NOMO-1 treated with dmso at 0.1 percent for 144 hours (cell line): ENCODE results near the gene SNED1.

Experiments used
- DNase-seq: peaks from one replicate; lab custom pipeline; 2025; ENCODE audit not compliant: unreplicated experiment; lab: John Stamatoyannopoulos, UW

SNED1 gene

GRCh38 chr2:241066171-241066892 is 67.9 kb downstream of the SNED1 start:
- no peak for DNase-seq

DNA sequence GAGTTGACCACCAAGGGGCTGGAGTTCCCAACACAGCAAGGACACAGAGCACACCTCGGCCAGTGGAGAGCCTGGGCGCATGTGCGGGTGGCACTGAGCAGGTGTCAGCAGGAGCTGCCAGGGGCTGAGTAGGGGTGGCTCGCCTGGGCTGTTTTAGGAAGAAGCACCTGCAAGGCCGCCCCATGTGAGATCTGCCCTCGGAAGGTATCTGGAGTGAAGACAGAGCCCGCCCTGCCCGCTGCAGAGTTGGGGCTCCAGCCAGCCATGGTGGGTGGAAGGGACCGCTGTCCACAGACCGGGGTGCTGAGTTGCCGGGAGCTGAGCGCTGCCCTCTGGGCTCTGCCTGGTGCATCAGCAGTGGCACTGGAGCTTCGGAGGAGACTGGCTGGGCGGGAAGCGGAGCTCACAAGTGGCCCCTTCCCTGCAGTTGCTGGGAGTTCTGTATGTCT is 68.5 kb downstream of the SNED1 start:
- no peak for DNase-seq

DNA sequence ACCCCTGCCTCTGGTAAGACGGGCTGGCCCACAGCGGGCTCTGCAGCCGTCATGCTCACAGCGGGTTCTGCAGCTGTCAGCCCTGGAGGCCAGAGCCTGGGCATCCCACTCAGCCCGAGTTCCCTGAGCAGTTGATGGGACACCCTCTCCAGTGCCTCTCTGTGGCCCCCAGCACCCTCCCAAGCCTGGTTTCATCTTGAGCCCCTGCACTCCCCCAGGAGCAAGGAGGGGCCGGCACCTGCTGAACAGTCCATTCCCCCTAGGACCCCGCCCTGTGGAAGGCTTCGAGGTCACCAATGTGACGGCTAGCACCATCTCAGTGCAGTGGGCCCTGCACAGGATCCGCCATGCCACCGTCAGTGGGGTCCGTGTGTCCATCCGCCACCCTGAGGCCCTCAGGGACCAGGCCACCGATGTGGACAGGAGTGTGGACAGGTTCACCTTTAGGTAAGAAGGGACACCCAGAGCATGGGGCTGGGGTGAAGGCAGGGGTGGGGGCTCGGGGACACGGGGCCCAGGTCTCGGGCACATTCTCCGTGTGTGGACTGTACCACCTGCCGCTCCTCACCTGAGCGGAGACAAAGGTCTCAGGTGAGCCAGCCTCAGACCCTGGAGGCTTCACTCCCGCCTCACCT is 69.2 kb downstream of the SNED1 start:
- no peak for DNase-seq

DNA sequence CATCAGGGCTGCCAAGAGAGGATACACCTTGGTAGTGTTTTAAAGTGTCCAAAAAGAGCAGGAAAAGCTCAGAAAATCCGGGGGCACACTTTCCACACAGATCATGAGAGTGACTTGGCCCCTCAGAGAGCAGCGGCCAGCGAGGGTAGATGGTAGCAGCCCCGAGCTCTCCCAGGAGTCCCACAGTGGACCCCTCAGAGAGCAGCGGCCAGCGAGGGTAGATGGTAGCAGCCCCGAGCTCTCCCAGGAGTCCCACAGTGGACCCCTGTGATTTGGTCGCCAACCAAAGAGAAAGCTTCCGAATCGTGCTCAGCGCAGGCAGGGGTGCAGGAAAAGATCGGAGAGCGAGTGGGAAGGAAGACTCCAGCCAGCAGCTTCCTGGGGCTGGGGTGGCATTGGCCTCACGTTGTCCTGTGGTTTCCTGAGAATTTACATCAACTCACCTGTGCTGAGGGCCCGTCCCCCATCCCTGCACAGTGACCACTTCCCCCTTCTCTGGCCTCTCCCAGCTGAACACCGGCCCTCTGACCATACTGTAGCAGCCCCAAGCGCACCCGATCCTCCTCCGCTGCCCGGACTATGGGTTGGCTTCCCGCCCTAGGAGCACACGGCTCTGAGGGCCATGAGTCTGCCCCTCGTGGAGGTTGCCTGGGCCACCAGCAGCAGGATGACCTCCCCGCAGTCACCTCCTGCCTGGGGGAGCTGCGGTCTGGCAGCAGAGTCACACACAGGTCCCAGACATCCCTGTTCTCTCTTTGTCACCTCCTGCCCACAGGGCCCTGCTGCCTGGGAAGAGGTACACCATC is 69.9 kb downstream of the SNED1 start:
- DNase-seq: no peak

DNA sequence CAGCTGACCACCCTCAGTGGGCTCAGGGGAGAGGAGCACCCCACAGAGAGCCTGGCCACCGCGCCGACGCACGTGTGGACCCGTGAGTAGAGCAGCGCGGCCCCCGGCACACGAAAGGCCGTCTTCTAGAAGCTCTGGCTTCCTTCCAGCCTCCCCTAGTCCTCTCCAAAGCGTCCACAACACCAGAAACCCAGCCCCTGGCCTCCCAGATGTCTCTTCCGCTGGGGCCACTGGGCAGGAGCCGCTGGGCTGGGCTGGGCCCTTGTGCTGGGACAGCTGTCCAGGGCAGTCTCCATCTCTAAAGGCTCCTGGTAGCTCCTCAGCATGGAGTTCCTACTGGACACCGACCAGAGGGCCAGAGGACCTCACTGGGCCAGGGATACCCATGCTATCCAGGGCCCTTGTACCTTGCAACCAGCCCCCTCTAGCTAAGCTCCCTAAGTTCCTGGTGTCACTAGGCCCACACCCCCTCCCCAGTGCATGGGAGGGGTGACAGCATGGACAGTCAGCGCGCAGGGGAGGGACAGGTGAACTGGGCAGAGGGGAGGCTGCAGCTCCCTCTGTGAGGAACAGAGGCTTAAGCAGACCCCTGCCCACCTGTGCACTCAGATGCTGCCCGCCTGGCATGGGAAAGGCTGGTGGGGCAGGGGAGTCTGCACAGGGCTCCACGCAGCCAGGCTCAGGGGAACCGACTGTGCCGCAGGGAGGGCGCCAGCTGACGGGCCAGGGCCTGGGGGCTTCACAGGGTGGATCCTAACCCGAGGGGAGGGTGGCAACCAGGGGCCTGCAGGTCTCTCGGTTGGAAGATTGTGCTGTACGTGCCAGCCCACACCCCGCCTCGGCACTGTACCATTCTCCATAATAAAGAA is 70.8 kb downstream of the SNED1 start:
- no peak for DNase-seq

DNA sequence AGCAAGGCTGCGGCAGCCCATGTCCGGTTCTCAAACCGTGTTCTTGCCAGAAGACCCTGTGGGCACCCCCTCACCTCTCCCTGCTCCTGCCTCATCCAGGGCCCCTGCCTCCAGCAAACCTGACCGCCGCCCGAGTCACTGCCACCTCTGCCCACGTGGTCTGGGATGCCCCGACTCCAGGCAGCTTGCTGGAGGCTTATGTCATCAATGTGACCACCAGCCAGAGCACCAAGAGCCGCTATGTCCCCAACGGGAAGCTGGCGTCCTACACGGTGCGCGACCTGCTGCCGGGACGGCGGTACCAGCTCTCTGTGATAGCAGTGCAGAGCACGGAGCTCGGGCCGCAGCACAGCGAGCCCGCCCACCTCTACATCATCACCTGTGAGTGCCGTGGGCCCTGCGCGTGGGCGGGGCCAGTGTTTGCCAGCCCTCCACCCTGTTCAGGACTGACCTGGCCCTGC is 71.4 kb downstream of the SNED1 start:
- no peak for DNase-seq

DNA sequence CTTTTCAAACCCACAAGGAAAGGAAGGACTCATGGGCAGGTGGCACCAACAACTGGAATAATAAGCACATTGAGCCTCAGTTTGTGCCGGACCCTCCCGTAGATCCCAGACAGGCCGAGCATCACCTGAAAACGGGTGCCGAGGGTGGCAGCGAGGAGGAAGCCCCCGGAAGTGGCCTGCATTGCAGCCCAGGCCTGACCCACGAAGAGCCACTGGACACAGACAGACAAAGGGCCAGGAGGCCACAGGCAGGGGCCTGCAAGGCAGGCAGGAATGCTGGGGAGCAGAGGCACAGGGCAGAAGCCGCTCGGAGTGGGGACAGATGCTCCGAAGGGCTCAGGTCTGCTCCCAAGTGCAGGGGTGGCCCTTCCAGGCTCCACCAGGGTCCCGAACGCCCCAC is 71.9 kb downstream of the SNED1 start:
- no peak for DNase-seq

DNA sequence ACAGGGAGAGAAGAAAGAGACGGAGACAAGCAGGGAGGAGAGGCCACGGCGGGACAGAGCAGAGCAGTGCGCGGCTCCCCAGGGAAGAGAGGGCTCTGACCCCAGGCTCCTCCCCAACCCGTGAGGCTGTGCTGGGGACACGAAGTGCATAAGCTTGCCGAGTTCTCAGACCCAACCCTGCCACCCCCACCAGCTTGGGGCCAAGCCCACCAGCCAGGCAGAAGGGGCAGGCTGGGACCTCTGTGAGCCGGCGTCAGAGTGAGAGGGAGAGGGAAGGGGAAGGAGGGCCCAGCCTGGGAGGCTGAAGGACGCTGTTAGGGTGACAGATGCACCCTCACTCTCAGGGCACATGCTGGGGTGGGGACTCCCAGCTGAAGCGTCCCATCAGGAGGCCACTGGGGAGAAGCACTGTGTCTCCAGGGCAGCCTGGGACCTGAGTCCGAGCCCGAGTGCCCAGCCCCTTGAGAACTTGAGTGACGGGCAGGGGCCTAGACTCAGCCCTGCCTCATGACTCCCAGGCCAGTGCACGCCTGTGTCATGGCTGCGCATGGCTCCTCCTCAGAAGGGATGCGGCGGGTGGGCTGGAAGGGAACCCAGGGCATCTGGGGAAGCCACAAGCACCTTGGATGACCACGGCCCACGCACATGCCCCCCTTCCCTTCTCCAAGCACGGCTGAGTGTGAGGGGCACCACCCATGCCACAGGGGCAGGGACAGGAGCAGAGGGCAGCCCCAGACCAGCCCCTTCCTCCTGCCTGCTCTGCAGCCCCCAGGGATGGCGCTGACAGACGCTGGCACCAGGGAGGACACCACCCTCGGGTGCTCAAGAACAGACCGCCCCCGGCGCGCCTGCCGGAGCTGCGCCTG is 72.6 kb downstream of the SNED1 start:
- no peak for DNase-seq

DNA sequence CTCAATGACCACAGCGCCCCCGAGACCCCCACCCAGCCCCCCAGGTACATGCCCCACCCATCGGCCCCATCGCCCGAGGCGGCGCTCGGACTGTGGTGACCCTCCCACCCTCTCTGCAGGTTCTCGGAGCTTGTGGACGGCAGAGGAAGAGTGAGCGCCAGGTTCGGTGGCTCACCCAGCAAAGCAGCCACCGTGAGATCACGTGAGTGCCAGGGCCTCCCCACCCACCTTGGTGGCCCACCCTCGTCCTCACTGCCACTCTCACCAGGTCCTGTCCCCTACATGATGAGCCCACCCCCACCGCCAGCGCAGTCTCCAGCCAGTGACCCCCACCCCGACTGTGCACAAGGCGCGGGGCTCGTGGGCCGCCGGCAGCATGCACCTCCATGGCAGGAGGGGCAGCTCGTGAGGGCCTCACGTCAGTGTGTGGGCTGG is 73.3 kb downstream of the SNED1 start:
- DNase-seq: no peak

DNA sequence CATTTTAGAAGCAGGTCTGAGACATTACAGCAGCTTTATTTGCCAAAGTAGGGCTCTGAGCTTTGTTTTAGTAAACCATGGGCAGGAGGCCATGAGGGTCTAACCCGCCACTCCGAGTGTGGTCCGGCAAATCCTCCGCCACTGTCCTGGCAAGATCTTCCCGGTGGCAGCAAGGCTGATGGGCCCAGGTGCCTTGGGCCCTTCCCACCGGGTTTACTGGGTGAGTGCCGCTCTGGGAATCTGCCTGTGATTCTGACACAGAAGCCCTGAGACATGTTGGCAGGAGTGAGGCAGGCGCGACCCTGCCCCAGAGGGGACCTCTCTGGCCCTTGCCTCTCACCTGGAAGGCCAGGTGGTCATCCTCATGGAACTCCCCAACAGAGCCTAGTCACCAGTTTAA is 73.7 kb downstream of the SNED1 start:
- DNase-seq: no peak

- no peak for DNase-seq
Observed at GRCh38 chr2:241072553-241073165, 74.2 kb downstream of the SNED1 start.

GRCh38 chr2:241073166-241074064 is 75.0 kb downstream of the SNED1 start:
- no peak for DNase-seq

GRCh38 chr2:241074065-241074818 is 75.8 kb downstream of the SNED1 start:
- no peak for DNase-seq

DNA sequence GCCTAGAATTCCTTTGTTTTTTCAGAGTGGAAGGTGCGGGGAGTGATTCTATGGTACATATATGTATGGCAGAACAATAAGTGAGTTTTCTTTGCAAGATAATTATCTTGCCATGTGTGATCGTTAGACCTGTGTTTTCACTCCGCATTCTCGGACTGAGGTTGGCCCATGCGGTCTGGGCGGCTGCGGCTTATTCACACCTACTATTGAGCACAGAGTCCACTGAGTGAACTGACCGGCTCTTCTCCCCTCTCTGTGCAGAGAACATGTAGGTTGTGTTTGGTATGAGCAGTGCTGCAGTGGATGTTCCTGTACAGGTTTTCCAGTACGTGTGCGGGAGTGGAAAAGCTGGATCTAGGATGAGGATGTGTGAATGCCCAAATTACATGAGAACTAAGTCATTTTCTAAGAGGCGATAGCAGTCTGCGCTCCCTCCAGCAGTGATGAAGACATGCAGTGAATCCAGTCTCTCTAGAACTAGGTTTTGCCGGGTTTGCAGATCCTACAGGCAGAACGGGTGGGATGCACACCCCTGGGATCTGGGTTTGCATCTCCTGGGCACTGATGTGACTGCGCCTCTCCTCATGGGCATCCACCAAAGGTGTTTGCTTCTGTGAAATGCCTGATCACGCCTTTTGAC is 76.6 kb downstream of the SNED1 start:
- no peak for DNase-seq

DNA sequence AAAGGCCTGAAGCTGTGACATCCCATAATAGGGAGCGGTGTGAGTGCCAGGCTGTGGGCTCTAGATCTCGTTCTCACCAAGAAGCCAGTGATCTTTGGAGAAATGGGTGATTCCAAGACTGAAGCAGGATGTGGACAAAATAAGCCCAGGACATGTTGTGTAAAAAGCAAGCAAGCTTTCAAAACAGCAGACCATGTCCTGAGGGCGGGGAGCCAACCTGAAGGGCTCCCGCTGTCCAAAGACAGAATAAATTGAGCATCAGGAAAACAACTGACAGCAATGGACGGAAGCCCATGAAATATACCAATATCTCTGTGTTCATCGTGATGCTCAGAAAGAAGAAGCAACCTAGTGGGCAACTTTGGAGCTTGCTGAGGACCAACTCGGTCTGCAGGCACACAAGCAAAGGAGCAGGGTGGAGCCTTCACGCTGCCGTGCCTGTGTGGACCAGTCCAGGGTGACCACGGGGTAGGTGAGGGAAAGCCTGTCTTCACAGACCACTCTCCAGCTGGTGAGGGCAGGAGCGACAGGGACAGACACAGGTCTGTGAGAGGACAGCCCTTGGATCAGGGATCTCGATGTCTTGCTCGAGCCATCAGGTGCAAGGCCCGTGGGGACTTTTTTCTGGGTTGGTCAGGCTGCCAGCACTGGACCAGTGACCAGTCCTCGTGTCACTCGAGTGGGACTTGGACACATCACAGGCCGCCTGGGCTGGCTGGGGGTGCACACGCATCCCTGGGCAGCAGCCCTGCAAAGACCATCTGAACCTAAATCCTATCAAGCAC is 82.2 kb downstream of the SNED1 start:
- DNase-seq: no peak

DNA sequence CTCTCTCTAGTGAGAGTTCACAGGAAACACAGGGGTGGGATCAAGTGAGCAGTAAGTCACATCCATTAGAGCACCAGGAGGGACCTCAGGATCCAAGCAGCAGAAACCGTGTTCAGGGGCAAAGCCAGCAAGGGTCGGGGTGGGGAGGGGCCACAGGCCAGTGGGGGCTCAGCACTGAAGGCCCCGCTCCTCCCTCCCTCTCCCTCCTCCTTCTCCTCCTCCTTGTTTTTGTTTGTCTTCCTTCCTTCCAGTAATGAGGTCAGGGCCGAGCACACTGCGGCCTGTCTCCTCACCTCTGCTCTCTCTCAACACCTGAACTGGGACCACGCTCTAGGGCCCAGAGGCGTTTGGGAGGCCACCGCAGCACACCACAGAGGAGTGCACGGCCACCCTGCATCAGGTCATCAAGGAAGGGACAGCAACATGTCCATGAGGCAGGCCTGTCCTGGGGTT is 82.8 kb downstream of the SNED1 start:
- DNase-seq: no peak
